HepG2 (cell line): ENCODE measurements around the gene ATP2B2. TPM values are rescaled to one million over a fixed set of nuclear protein-coding genes. Genes with fewer than 3 reads are reported as not detected.

Experiments
- ATAC-seq: fragments of 200-7000 bp; cut with Tn5 transposase; 3 replicates; pipeline ENCODE4 v1.9.1; 2020; ENCODE audit warnings: mild to moderate bottlenecking, moderate library complexity
- BruUV-seq: library from RNA; stranded (reverse); fragments of 400-500 nt; replicated peaks from 2 replicates; lab custom pipeline; 2021; lab: Mats Ljungman, UMichigan
- CTCF ChIA-PET: fragments of 300-600 bp; formaldehyde crosslinking; extraction: SDS; loops from one replicate; lab custom pipeline; 2021; ENCODE audit warnings: low total read pairs, inconsistent platforms, low intra/inter-chr PET ratio; lab: Yijun Ruan, JAX
- POLR2A ChIA-PET: fragments of 350-600 bp; sonication (Branson Sonifier 250); formaldehyde crosslinking; loops from one replicate; lab custom pipeline; 2020; ENCODE audit warnings: antibody characterized with exemption, inconsistent platforms; lab: Yijun Ruan, JAX
- DNase-seq: peaks from one replicate; pipeline ENCODE4 v3.0.0-alpha.2; 2015; ENCODE audit warnings: low spot score
- FAIRE-seq: peaks from 3 replicates; lab custom pipeline; 2011; peaks lifted over from hg19 to GRCh38; lab: Jason Lieb, UNC
- H2AFZ ChIP-seq: one replicate; pipeline ENCODE4 v1.6.1; 2011; ENCODE audit warnings: low read length, inconsistent platforms
- H3K27ac ChIP-seq: fragments of 300-600 bp; 3 replicates; pipeline ENCODE4 v1.8.0; 2011; ENCODE audit warnings: mixed run types, mild to moderate bottlenecking, mixed read lengths, low read length, inconsistent platforms; ENCODE audit not compliant: insufficient read depth; ENCODE audit errors: extremely low read length
- H3K27me3 ChIP-seq, 2 experiments: fragments of 200-600 bp in 1 of 2; 2 replicates in 1 of 2; 3 replicates in 1 of 2; pipeline versions ENCODE4 v1.6.0 to v1.8.0; 2011; ENCODE audit warnings: low read length in 2 of 2, mild to moderate bottlenecking in 2 of 2, moderate library complexity in 2 of 2, inconsistent platforms in 1 of 2; ENCODE audit not compliant: insufficient read depth in 2 of 2, control insufficient read depth in 1 of 2
- H3K36me3 ChIP-seq, 2 experiments: fragments of 200-600 bp in 1 of 2; replicated peaks in 1 of 2; 2 replicates in 1 of 2; 3 replicates in 1 of 2; pipeline versions ENCODE4 v1.5.1 to v1.8.0; 2011; ENCODE audit warnings: low read length in 2 of 2, inconsistent platforms in 1 of 2; ENCODE audit not compliant: insufficient read depth in 2 of 2, control insufficient read depth in 1 of 2
- H3K4me1 ChIP-seq: 2 replicates; pipeline ENCODE4 v1.5.1; 2012; ENCODE audit warnings: low read length, inconsistent platforms; ENCODE audit not compliant: insufficient read depth
- H3K4me2 ChIP-seq: 2 replicates; pipeline ENCODE4 v1.6.0; 2011; ENCODE audit warnings: low read depth, low read length, inconsistent platforms
- H3K4me3 ChIP-seq, 3 experiments: fragments of 200-600 bp in 1 of 3; sonication (generic), shearing (Covaris generic) in 1 of 3; replicated peaks in 1 of 3; 2 replicates each; pipeline ENCODE4 v1.5.1; 2011 to 2016; ENCODE audit warnings: low read length in 3 of 3, inconsistent platforms in 2 of 3, low read depth in 2 of 3, mild to moderate bottlenecking in 2 of 3, control low read depth in 1 of 3, mixed read lengths in 1 of 3; ENCODE audit not compliant: insufficient read depth in 1 of 3
- H3K79me2 ChIP-seq: one replicate; pipeline ENCODE4 v1.6.1; 2011; ENCODE audit warnings: low read length, inconsistent platforms; ENCODE audit not compliant: insufficient read depth
- H3K9ac ChIP-seq: 2 replicates; pipeline ENCODE4 v1.6.0; 2011; ENCODE audit warnings: mild to moderate bottlenecking, low read depth, low read length, inconsistent platforms; ENCODE audit not compliant: insufficient read depth
- H3K9me3 ChIP-seq: 2 replicates; pipeline ENCODE4 v1.5.1; 2012; ENCODE audit warnings: mild to moderate bottlenecking, low read length
- H4K20me1 ChIP-seq: 2 replicates; pipeline ENCODE4 v1.6.0; 2011; ENCODE audit warnings: inconsistent platforms, mild to moderate bottlenecking, low read length, moderate library complexity; ENCODE audit not compliant: insufficient read depth
- RFXANK ChIP-seq: IDR thresholded peaks from 2 replicates; pipeline ENCODE4 v1.6.1; 2016
- SNRNP70 ChIP-seq: fragments of 200-400 bp; formaldehyde crosslinking; IDR thresholded peaks from 2 replicates; pipeline ENCODE4 v1.6.1; 2017; ENCODE audit warnings: mild to moderate bottlenecking, low read depth, low read length, moderate library complexity
- ZNF781 ChIP-seq: sonication (generic); formaldehyde crosslinking; IDR thresholded peaks from 2 replicates; pipeline ENCODE4 v1.5.1; 2020; ENCODE audit warnings: borderline replicate concordance, mild to moderate bottlenecking, missing genetic modification reagents; ENCODE audit errors: not compliant biosample characterization
- WGBS: methylation state at CpG from one replicate; pipeline ENCODE4 v1.1.6; 2017; ENCODE audit warnings: low lambda C conversion rate; 5-methylcytosine and 5-hydroxymethylcytosine counted together
- in situ Hi-C: cut with HindIII; loops from 2 replicates; pipeline ENCODE4 v1.10.0; 2017; ENCODE audit warnings: low pct_unique_long_range_greater_than_20kb; ENCODE audit not compliant: extremely low pct_ligation_motif_present
- intact Hi-C: fragments of 100-400 bp; cut with micrococcal nuclease; formaldehyde crosslinking; loops from one replicate; pipeline ENCODE4 v1.10.0; 2022; ENCODE audit not compliant: unreplicated experiment
- polyA plus RNA-seq, 8 experiments: library from polyadenylated mRNA; depleted of rRNA in 3 of 8; stranded (reverse) in 7 of 8; unstranded in 1 of 8; fragments of >200 nt; fragmentation: Illumina TruSeq in 4 of 8; extraction: Trizol in 4 of 8; gene quantifications; 2 replicates each; pipeline versions ENCODE4 v1.2.1 to v1.2.3, GENCODE V29; 2011 to 2016; ENCODE audit warnings: low read depth in 4 of 8, missing spikeins in 1 of 8, mixed read lengths in 1 of 8; ENCODE audit not compliant: insufficient read depth in 1 of 8
- total RNA-seq, 5 experiments: library from RNA; depleted of rRNA; stranded (reverse); fragments of >200 nt; fragmentation: Illumina TruSeq; extraction: Trizol; gene quantifications; 2 replicates each; pipeline ENCODE4 v1.2.3, GENCODE V29; 2016; ENCODE audit warnings: low read depth in 1 of 5
- TF ChIP-seq, protein P1 (sequence below): sonication (generic); formaldehyde crosslinking; IDR thresholded peaks from 2 replicates; pipeline ENCODE4 v1.5.0; 2020; ENCODE audit warnings: mild to moderate bottlenecking, missing genetic modification reagents, borderline replicate concordance

Gene ATP2B2
- total and polyA plus RNA-seq, 2 of the 13 experiments (the other 11 are each of a cell fraction or from before 2014, with no cell fraction given) = 1.5 to 2.3 TPM

GRCh38 chr3:10384541-10385360, 120.6 kb downstream of the ATP2B2 start:
- no peak for FAIRE-seq
- intact Hi-C loops = no loop called here
- CTCF ChIA-PET = no interaction called here
- H3K9ac ChIP-seq = no peak overlapping the region
- H3K79me2 ChIP-seq = no peaks in the 10 kb centered on the region
- TF ChIP-seq, protein P1, sequence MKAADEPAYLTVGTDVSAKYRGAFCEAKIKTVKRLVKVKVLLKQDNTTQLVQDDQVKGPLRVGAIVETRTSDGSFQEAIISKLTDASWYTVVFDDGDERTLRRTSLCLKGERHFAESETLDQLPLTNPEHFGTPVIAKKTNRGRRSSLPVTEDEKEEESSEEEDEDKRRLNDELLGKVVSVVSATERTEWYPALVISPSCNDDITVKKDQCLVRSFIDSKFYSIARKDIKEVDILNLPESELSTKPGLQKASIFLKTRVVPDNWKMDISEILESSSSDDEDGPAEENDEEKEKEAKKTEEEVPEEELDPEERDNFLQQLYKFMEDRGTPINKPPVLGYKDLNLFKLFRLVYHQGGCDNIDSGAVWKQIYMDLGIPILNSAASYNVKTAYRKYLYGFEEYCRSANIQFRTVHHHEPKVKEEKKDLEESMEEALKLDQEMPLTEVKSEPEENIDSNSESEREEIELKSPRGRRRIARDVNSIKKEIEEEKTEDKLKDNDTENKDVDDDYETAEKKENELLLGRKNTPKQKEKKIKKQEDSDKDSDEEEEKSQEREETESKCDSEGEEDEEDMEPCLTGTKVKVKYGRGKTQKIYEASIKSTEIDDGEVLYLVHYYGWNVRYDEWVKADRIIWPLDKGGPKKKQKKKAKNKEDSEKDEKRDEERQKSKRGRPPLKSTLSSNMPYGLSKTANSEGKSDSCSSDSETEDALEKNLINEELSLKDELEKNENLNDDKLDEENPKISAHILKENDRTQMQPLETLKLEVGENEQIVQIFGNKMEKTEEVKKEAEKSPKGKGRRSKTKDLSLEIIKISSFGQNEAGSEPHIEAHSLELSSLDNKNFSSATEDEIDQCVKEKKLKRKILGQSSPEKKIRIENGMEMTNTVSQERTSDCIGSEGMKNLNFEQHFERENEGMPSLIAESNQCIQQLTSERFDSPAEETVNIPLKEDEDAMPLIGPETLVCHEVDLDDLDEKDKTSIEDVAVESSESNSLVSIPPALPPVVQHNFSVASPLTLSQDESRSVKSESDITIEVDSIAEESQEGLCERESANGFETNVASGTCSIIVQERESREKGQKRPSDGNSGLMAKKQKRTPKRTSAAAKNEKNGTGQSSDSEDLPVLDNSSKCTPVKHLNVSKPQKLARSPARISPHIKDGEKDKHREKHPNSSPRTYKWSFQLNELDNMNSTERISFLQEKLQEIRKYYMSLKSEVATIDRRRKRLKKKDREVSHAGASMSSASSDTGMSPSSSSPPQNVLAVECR (CRISPR knock-in tag) = no peak
- TF ChIP-seq ZNF781 (CRISPR knock-in tag) = no peak
- TF ChIP-seq RFXANK (CRISPR knock-in tag) = no peak
- no peak for TF ChIP-seq SNRNP70
- TF ChIP-seq, all 625 proteins: peak for 0
- Histone ChIP-seq H3K27me3 (peaks cover 3 to 4% of the 10 kb centered on the region in 2 experiments; a peak in 2 of 5 replicates), H3K4me3 (no peak overlapping the region), H2AFZ (no peak overlapping the region), H4K20me1 (no peaks in the 10 kb centered on the region), H3K27ac (no peak overlapping the region), H3K4me2 (no peak overlapping the region), H3K4me1 (no peaks in the 10 kb centered on the region), H3K9me3 (no peaks in the 10 kb centered on the region), H3K36me3 (no peaks in the 10 kb centered on the region)
- WGBS = 64% methylated on average over 18 of the region's 23 CpGs
- in situ Hi-C loops = no loop called here
- ATAC-seq (no peak), DNase-seq (no peak)
- POLR2A ChIA-PET = no interaction called here
- no TSS peak for BruUV-seq
